Erythroblast (primary cell): Measurements from ENCODE around the gene PPP2R2C.

Source experiments
- GATA1 ChIP-seq: IDR thresholded peaks from 2 replicates; pipeline ENCODE4 v1.6.1; 2011; ENCODE audit warnings: low read depth, mild to moderate bottlenecking, control low read depth, low read length, moderate library complexity
- POLR2A ChIP-seq: IDR thresholded peaks from 2 replicates; pipeline ENCODE4 v1.6.1; 2011; ENCODE audit warnings: mild to moderate bottlenecking, low read length

- TF ChIP-seq POLR2A = no peak
- TF ChIP-seq GATA1 = no peak
Observed at GRCh38 chr4:6296026-6296425, 176.4 kb downstream of the PPP2R2C start.
